Kidney epithelial cell (primary cell): ENCODE data around the gene NDUFV1. TPM values are rescaled to one million over a fixed set of nuclear protein-coding genes. Genes with fewer than 3 reads are reported as not detected.

Source experiments
- DNase-seq: peaks from one replicate; pipeline ENCODE4 v3.0.0-alpha.2; 2010; ENCODE audit warnings: low read depth
- H3K27me3 ChIP-seq: 2 replicates; pipeline ENCODE4 v1.6.0; 2011; ENCODE audit warnings: low read length; ENCODE audit not compliant: control insufficient read depth, insufficient read depth
- H3K36me3 ChIP-seq: 2 replicates; pipeline ENCODE4 v1.5.1; 2011; ENCODE audit warnings: low read length; ENCODE audit not compliant: control insufficient read depth, insufficient read depth
- H3K4me3 ChIP-seq: 2 replicates; pipeline ENCODE4 v1.5.1; 2011; ENCODE audit warnings: low read depth, mild to moderate bottlenecking, control low read depth, low read length
- total RNA-seq: library from RNA; depleted of rRNA; stranded (reverse); fragments of >200 nt; gene quantifications from 2 replicates; pipeline ENCODE4 v1.2.3, GENCODE V29; 2015
- TF ChIP-seq, protein P1 (sequence below): IDR thresholded peaks from 2 replicates; pipeline ENCODE4 v1.5.1; 2011; ENCODE audit warnings: mild to moderate bottlenecking, moderate library complexity, low read length, control low read depth, inconsistent platforms; ENCODE audit not compliant: insufficient read depth, poor library complexity, severe bottlenecking

Gene NDUFV1
- total RNA-seq, 1 donor from 2014 or later = 262 TPM

GRCh38 chr11:67629386-67630227 lies 22.9 kb downstream of the NDUFV1 start, which contains the start of gene NUDT8:
TSS of gene NUDT8 (minus strand) at chr11:67629937. CDS start at chr11:67629911, 26 bp downstream.
- TF ChIP-seq, protein P1, sequence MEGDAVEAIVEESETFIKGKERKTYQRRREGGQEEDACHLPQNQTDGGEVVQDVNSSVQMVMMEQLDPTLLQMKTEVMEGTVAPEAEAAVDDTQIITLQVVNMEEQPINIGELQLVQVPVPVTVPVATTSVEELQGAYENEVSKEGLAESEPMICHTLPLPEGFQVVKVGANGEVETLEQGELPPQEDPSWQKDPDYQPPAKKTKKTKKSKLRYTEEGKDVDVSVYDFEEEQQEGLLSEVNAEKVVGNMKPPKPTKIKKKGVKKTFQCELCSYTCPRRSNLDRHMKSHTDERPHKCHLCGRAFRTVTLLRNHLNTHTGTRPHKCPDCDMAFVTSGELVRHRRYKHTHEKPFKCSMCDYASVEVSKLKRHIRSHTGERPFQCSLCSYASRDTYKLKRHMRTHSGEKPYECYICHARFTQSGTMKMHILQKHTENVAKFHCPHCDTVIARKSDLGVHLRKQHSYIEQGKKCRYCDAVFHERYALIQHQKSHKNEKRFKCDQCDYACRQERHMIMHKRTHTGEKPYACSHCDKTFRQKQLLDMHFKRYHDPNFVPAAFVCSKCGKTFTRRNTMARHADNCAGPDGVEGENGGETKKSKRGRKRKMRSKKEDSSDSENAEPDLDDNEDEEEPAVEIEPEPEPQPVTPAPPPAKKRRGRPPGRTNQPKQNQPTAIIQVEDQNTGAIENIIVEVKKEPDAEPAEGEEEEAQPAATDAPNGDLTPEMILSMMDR = peak; percentile 80
- no peak for DNase-seq

DNA sequence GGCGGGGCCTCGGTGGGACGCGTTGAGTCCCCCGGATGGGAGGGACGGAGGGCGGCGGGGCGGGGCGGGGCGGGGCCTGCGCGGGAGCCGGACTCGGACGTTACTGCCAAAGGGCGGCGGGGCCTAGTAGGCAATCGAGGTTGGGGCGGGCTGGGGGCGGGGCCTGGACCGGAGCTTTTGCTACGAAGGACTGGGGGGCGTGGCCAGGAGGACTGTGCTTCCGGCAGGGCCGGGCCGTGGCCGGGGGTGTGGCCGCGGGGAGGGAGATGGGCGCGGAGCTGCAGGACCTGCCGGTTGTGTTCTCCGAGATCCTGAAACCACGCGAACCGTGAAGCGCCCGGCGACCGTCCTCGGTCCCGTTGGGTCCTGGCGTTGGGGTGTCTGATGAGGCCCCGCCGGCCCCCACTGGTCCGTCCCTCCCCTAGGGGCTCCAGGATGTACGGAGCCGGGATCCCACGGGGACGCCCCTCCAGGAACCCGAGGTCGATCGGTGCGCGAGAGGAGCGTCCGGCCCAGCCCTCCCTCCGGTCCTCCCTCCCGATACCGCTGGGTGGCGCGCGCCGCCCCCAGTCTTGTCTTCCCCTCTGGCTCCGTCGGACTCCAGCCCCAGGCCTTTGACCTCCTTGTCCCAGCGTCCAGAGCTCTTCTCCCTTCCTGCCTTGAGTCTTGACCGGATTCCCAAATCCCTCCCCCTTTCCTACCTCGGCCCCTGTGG lies 23.6 kb downstream of the NDUFV1 start:
- no peaks in the 10 kb centered on the region for H3K36me3 ChIP-seq
- TF ChIP-seq, protein P1 = peak; percentile 86
- peak; percentile 86 for DNase-seq
- H3K4me3 ChIP-seq = peak overlapping the region; percentile 77
- peaks cover 7% of the 10 kb centered on the region for H3K27me3 ChIP-seq

More at GRCh38 chr11:67629386-67630227, 22.9 kb downstream of the NDUFV1 start, which contains the start of gene NUDT8:
- Histone ChIP-seq H3K4me3 (peak within 1 kb of the TSS; percentile 77), H3K27me3 (peaks cover 5% of the 10 kb centered on the region), H3K36me3 (no peaks in the 10 kb centered on the region)

- TF ChIP-seq, protein P1 = no peak
- DNase-seq = no peak
- Histone ChIP-seq H3K27me3 (peaks cover 7% of the 10 kb centered on the region), H3K36me3 (no peaks in the 10 kb centered on the region), H3K4me3 (peak overlapping the region; percentile 77)
Measured at GRCh38 chr11:67630943-67631331, 24.2 kb downstream of the NDUFV1 start.

- Histone ChIP-seq H3K27me3 (peaks cover 7% of the 10 kb centered on the region), H3K36me3 (no peaks in the 10 kb centered on the region), H3K4me3 (no peak overlapping the region)
- no peak for DNase-seq
- TF ChIP-seq, protein P1 = no peak
Measured at GRCh38 chr11:67631411-67631810, 24.7 kb downstream of the NDUFV1 start.

DNA sequence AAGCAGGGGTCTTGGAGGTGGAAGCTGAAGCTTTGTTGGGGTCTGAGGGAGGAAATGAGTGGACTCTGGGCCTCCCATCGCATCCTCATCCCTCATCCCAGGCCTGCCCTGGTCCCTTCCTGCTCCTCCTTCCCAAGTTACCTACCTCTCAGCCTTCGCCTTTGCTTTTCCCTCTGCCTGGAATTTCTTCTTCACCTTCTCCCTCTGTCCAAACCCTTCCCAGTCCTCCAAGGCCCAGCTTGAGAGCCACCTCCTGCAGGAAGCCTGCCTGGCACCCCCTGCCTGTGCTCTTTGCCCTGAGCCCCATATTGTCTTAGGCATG lies 25.1 kb downstream of the NDUFV1 start:
- H3K36me3 ChIP-seq = no peaks in the 10 kb centered on the region
- TF ChIP-seq, protein P1 = no peak
- peaks cover 7% of the 10 kb centered on the region for H3K27me3 ChIP-seq
- DNase-seq = no peak
- H3K4me3 ChIP-seq = no peak overlapping the region
